Measurements from ENCODE around the gene ADARB2. TPM values are rescaled to one million over a fixed set of nuclear protein-coding genes. Genes with fewer than 3 reads are reported as not detected.

ADARB2 gene
- total RNA-seq, 1 donor = 1.1 TPM

- no peak for DNase-seq (ENCODE audit: low read depth in 2 of 3, low spot score in 2 of 3)
These were observed 967 bp downstream of the ADARB2 start for GRCh38 chr10:1736144-1736971.

- peak in 1 of 3 donors; percentile 53 for DNase-seq (ENCODE audit: low read depth in 2 of 3, low spot score in 2 of 3)
These were observed 1.8 kb downstream of the ADARB2 start for GRCh38 chr10:1735562-1735961.

DNA sequence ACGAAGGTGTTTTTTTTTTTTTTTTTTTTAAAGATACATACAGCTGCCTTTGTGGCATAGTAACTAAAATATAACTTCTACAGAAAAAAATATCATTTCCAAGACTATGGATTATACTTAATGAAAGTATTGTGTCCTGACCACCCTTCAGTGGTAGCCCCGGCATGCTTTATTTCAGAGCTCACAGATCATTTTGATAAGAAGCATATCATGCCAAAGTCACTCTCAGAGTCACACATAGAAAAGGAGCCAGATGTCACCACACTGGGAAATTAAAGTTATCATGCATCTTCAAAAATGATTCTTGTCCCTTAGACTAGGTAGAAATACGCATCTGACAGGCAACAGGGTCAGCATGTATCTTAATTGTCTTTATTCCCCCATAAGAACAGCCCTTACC lies 3.0 kb downstream of the ADARB2 start:
- no peak for DNase-seq (ENCODE audit: low read depth in 2 of 3, low spot score in 2 of 3)

DNA sequence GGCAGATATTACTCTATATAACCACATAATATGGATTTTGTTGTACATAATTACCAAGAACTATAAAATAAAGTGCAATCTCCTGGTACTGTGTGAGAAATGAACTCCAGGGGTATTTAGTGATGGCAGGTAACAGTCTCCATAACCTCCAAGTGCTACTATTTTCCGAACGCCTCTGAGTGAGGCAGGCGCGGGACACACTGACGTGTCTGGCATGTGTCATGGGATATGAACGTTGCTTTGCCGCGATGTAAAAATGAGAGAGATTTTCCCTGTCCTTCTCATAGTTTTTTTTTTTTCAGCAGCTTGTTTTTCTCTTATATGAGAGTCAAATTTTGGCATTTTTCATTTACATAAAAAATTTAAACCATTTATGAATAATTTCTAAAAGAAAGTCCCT lies 3.6 kb downstream of the ADARB2 start:
- DNase-seq (ENCODE audit: low read depth in 2 of 3, low spot score in 2 of 3) = no peak

DNA sequence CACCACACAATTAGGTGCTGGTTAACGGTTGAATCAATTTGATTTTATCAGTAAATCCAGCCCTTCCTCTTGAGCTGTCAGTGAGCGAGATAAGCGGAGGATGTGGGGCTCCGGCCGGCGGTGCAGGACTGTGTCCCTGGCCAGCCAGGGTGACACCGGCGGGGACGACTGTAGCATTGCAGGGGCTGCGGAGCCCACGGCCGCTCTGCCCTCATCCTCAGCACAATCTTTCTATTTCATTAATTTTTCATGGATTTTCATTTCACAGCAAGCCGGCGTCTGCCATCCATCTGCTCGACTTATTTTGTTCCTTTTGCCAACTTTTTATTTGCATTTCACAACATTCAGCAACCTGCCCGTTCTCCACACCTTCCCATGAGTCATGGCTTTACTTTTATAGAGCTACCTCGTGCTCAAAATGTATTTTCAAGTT lies 4.7 kb downstream of the ADARB2 start:
- DNase-seq (ENCODE audit: low read depth in 2 of 3, low spot score in 2 of 3) = no peak

- no peak for DNase-seq (ENCODE audit: low read depth in 2 of 3, low spot score in 2 of 3)
These were observed 5.7 kb downstream of the ADARB2 start for GRCh38 chr10:1731592-1731991.

GRCh38 chr10:1729751-1730150 lies 7.6 kb downstream of the ADARB2 start:
- DNase-seq (ENCODE audit: low read depth in 2 of 3, low spot score in 2 of 3) = no peak

GRCh38 chr10:1726861-1727260 lies 10.5 kb downstream of the ADARB2 start:
- DNase-seq (ENCODE audit: low read depth in 2 of 3, low spot score in 2 of 3) = no peak

DNA sequence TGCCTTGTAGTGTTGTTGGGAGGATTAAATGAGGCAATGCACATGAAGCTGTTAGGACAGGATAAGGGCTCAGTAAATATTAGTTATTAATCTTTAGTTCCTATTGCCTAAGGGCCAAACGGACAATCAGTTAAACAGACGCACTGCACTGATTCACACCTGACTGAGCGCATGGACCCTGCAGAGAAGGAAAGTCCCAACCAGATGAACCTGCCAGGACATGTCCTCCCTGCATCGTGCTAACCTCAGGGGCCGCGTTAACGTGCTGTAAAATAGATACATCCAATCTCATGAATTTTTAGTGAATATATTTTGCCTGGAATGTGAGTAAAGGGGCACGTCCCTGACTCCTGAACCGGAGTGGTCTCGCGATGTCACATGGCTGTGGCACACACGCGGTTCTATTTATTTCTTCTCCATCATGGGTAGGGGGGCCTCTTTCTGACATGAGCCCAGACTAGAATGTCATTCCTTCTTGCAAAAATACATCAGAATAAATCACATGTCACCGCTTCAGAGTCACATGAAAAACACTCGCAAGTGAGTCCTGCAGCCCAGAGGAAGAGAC lies 12.3 kb downstream of the ADARB2 start:
- no peak for DNase-seq (ENCODE audit: low read depth in 2 of 3, low spot score in 2 of 3)

DNA sequence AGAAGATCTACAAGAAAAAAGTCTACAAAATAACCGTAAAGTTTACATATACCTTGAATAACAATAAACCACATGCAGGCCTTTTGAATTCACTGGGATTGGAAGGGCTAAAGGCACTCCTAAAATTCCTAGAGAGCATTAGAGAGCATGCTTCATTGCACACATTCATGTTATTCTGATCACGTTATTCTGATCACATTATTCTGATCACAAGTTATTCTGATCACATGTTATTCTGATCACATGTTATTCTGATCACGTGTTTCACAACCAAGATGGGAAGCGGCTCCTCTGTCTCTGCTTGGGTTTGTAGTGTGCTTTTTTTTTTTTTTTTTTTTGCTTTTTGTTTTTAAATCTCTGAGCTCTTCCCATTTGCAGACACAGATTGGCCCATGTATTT lies 20.5 kb downstream of the ADARB2 start:
- no peak for DNase-seq (ENCODE audit: low read depth in 2 of 3, low spot score in 2 of 3)

GRCh38 chr10:1715821-1716220 lies 21.5 kb downstream of the ADARB2 start:
- no peak for DNase-seq (ENCODE audit: low read depth in 2 of 3, low spot score in 2 of 3)

GRCh38 chr10:1712944-1713671 lies 24.2 kb downstream of the ADARB2 start:
- DNase-seq (ENCODE audit: low read depth in 2 of 3, low spot score in 2 of 3) = no peak

DNA sequence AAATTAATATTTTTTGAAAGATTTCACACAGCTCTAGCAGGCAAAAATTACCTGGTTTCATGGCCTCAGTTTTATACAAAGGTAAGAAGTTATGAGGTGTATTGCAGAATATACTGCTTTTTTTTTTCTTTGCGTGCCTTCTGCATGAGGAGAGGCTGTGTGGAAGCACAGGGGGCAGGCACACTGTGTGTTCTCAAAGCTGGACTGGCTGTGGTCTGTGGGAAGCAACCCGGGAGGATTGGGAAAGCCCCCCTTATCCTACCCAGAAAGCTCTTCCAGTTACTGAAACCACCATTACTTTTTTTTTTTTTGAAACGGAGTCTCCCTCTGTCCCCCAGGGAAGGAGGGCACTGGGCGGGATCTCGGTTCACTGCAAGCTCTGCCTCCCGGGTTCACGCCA lies 25.0 kb downstream of the ADARB2 start:
- DNase-seq (ENCODE audit: low read depth in 2 of 3, low spot score in 2 of 3) = no peak

DNA sequence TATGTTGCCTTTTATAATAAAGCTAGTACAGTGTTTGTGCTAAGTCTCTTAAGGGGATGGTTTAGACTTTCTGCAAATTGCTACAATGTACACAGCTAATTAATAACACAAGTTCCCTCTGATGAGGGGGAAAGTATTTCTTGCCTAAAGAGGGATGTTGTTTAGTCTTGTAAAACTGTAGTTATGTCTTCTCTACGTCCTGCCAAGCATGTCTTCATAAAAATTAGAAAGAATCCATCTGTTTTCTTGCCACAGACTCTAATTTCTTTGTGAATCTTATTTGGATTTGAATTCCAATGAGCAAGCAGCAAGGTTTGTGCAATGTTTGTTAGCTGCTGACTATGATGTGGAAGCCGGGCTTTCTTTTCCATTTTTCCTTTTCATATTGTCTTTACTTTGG lies 28.2 kb downstream of the ADARB2 start:
- DNase-seq (ENCODE audit: low read depth in 2 of 3, low spot score in 2 of 3) = no peak

DNA sequence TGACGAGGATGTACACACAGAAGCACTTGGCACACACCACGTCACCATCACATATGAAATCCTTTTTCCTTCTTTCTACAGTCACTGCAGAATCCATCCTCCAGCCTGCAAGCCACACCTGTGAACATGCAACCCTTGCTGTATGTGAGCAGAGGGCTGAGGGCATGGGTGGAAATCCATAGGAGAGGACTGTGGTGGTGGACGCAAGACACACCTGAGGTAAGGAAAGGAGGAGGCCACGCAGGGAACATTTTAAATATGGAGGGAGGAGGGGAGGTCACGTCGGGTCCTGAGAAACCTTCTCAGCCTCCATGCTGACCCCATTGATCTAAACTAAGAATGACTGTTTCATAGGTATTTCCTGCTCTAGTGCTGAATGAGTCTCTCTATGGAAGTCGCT lies 28.6 kb downstream of the ADARB2 start:
- DNase-seq (ENCODE audit: low read depth in 2 of 3, low spot score in 2 of 3) = no peak

DNA sequence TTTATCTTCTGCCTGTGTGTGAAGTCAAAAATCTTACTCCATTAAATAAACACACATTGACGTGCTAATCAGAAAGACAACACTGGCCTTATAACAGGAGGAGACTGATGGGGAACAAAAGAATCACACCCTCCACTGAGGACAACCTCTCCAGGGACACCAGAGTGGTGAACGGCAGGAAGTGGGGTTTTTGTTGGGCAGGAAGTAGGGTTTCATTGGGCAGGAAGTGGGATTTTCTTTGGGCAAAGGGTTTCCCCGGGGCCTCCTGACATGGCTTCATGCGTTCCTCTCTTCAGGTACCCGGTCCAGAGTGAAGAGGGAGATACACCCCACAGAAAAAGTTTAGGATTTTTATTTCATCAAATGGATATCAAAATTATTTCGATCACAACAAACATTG lies 30.6 kb downstream of the ADARB2 start:
- DNase-seq (ENCODE audit: low read depth in 2 of 3, low spot score in 2 of 3) = no peak

GRCh38 chr10:1706256-1706655 lies 31.1 kb downstream of the ADARB2 start:
- DNase-seq (ENCODE audit: low read depth in 2 of 3, low spot score in 2 of 3) = no peak

DNA sequence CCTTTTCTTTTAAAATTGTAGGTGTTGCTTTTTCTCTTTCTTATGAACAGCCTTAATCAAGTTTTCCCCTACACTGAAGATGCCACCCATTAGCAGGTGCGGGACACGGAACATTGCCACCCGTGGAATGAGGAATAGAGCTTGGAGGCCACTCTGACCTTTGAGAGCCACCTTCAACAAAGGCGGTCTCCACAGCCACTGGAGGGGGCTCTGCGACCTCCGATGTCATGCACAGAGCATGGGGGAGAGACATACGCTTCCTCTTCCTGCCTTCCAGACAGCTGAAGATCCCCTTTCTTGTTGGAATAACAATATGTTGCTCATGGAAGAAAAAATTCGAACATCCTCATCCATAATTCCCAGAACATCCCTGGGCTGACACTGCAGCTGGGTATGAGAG lies 39.1 kb downstream of the ADARB2 start:
- DNase-seq (ENCODE audit: low read depth in 2 of 3, low spot score in 2 of 3) = no peak

- DNase-seq (ENCODE audit: low read depth in 2 of 3, low spot score in 2 of 3) = no peak
These were observed 41.2 kb downstream of the ADARB2 start for GRCh38 chr10:1696106-1696505.

DNA sequence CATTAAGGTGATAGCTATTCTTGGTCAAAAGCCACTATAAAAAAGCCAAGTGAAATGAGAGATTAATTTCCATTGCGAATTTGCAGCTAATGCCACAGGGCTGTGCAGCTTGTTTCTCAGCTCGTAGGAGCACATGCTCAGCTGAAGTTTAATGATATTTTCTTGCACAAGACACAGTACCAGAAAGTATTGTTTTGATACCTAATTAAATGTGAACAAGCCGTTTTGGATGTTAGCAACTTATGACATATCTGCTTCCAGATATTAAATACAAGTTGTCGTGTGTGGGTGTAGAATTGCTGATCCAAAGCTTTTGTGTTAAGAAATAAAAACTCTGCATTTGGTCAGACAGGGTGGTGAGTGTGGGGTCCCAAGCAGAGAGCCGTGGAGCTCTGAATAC lies 47.2 kb downstream of the ADARB2 start:
- no peak for DNase-seq (ENCODE audit: low read depth in 2 of 3, low spot score in 2 of 3)

DNA sequence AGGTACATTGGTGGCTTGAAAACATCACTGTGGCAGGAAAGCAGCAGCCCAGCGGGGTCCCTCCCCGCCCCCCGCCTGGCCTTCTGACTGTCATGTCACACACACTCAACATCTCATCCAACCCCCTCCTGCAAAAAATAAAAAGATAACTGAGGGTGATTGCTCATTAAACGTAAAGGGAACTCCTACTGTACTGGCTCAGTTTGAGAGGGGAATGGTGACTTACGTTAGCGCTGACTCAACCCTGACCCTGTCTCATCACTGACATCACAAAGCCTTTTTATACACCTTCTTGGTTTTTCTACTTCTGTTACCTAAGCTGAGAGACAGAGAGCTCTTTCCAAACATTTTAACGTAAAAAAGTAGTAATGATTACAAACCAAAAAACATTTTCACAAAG lies 48.8 kb downstream of the ADARB2 start:
- DNase-seq (ENCODE audit: low read depth in 2 of 3, low spot score in 2 of 3) = no peak

- no peak for DNase-seq (ENCODE audit: low read depth in 2 of 3, low spot score in 2 of 3)
These were observed 49.6 kb downstream of the ADARB2 start for GRCh38 chr10:1687623-1688150.

All from hematopoietic multipotent progenitor cell (in vitro differentiated cells).